ENCODE measurements around the gene TINCR.

DNA sequence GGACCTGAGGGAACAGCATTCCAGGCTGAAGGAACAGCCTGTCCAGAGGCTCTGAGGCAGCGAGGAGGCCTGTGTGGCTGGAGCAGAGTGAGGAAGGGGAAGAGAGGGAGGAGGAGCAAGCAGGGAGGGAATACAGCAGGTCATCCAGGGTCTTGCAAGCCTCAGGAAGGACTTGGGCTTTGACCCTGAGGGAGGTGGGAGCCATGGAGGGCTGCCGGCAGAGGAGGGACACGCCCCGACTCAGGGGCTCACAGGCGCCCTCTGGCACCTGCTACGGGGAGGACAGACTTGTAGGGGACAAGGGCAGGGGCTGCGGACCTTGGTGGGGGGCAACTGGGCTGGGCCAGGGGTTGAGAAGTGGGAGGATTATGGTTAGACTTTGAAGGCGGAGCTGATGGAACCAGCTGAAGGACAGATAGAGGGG is 4.7 kb downstream of the TINCR start:
- TF ChIP-seq ZNF790 (CRISPR knock-in tag; IDR thresholded peaks at IDR 0.05; ENCODE audit: borderline replicate concordance): no peak
- TF ChIP-seq ZNF205 (CRISPR knock-in tag; IDR thresholded peaks at IDR 0.05): no peak
- TF ChIP-seq ARNT (IDR thresholded peaks at IDR 0.05): no peak
- TF ChIP-seq, protein P1, sequence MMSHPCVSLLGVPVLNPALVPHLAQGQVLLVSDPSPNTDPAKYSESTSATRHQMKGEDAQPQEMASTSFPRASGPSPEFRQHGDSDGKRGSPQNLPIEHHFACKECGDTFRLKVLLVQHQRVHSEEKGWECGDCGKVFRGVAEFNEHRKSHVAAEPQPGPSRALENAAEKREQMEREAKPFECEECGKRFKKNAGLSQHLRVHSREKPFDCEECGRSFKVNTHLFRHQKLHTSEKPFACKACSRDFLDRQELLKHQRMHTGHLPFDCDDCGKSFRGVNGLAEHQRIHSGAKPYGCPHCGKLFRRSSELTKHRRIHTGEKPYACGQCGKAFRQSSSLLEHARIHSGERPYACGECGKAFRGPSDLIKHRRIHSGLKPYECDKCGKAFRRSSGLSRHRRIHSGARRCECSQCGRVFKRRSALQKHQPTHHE (CRISPR knock-in tag; IDR thresholded peaks at IDR 0.05; ENCODE audit: borderline replicate concordance): no peak
- TF ChIP-seq ZNF331 (CRISPR knock-in tag; IDR thresholded peaks at IDR 0.05): no peak
- TF ChIP-seq XBP1 (CRISPR knock-in tag; IDR thresholded peaks at IDR 0.05): no peak
- no peak for TF ChIP-seq POLR2AphosphoS2 (IDR thresholded peaks at IDR 0.05; ENCODE audit: low read depth, low read length)
- no peak for TF ChIP-seq ATM (IDR thresholded peaks at IDR 0.05; ENCODE audit: borderline replicate concordance)
- TF ChIP-seq KDM5A (IDR thresholded peaks at IDR 0.05; ENCODE audit: borderline replicate concordance, low read length): no peak
- no peak for TF ChIP-seq HOXA7 (CRISPR knock-in tag; IDR thresholded peaks at IDR 0.05)
- no peak for TF ChIP-seq ATF2 (CRISPR knock-in tag; IDR thresholded peaks at IDR 0.05)
- TF ChIP-seq EHMT2 (IDR thresholded peaks at IDR 0.05; ENCODE audit: borderline replicate concordance, low read depth, low read length): no peak
- no peak for TF ChIP-seq DPF2 (CRISPR knock-in tag; IDR thresholded peaks at IDR 0.05; ENCODE audit: borderline replicate concordance, low read depth)

Measured in HepG2 (cell line).